ENCODE data around the gene ZDHHC1. TPM values are rescaled to one million over a fixed set of nuclear protein-coding genes. Genes with fewer than 3 reads are reported as not detected.
"Not testable (repeated sequence)": the region's sequence is repeated elsewhere in the genome, so short reads cannot be mapped to it uniquely, and the experiment has no call there.

The ZDHHC1 gene
- total RNA-seq, 3 donors from 2014 or later, result 9.2 to 12.3 (median 10.0) TPM

DNA sequence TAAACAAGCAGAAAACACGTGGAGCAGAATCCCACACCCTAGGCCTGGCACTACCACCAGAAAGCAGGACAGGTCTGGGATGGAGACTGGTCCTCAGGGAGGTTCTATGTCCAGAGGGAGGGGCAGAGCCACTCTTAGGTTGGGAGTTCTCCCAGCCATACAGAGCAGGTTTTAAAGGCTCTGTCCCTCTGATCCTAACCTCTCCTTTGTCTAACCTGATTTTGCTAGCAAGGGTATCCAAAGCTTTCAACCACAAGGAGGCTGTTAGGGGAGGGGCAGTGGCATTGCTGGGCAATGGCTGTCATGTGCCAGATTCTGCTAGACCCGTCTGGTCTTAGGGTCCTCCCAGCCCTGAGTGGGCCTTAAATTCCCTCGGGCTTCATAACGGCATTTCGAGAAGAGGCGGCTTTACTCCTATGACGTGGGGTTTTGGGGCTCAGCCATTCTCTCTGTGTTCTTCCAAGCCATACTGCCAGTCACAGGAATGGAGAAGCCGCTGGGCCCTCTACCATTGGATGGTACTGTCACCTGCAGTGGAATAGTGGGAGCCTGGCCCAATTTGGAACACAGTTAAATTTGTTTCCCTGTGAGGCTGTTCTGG, 28.7 kb downstream of the ZDHHC1 start:
- Histone ChIP-seq H3K36me3 (ENCODE audit: low read depth) (no peaks in the 10 kb centered on the region), H3K4me1 (ENCODE audit: low read depth) (peaks cover under 1% of the 10 kb centered on the region), H3K4me3 (no peak overlapping the region), H3K9me3 (no peaks in the 10 kb centered on the region)
- ATAC-seq (no peak), DNase-seq (no peak)
- intact Hi-C loops (cut with DNase I, micrococcal nuclease), result no loop called here
- TF ChIP-seq, protein P1, sequence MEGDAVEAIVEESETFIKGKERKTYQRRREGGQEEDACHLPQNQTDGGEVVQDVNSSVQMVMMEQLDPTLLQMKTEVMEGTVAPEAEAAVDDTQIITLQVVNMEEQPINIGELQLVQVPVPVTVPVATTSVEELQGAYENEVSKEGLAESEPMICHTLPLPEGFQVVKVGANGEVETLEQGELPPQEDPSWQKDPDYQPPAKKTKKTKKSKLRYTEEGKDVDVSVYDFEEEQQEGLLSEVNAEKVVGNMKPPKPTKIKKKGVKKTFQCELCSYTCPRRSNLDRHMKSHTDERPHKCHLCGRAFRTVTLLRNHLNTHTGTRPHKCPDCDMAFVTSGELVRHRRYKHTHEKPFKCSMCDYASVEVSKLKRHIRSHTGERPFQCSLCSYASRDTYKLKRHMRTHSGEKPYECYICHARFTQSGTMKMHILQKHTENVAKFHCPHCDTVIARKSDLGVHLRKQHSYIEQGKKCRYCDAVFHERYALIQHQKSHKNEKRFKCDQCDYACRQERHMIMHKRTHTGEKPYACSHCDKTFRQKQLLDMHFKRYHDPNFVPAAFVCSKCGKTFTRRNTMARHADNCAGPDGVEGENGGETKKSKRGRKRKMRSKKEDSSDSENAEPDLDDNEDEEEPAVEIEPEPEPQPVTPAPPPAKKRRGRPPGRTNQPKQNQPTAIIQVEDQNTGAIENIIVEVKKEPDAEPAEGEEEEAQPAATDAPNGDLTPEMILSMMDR (IDR thresholded peaks at IDR 0.05), result no peak

DNA sequence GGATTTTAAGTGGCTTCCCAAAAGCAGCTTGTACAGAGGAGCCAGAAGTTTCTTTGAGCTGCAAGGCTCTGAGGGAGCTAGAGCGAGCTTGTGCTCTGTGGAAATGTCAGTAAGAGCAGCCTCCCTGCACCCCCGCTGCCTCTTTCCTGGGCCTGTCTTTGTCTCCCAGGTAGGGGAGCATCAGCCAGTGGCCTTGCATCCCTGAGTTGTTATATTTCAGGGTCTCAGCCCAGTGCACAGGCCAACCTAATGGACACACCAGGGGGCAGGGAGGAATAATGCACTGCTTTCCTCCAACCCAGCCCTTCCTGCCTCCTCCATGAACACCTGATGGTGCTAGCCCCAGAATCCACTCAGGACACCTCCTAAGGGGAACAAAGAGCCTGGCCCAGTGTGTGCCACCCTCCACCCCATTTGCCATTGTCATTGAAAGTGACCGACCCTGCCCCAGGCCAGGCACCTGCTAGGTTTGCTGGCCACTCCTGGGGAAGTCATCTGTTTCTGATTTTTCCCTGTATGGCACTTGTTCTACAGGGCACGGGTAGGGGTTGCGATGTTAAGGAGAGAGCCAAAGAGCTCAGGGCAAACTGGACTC, 29.3 kb downstream of the ZDHHC1 start:
- H3K4me3 ChIP-seq, result no peak overlapping the region
- no peak for ATAC-seq
- intact Hi-C loops (cut with DNase I, micrococcal nuclease), result no loop called here
- no peaks in the 10 kb centered on the region for H3K4me1 ChIP-seq (ENCODE audit: low read depth)
- no peaks in the 10 kb centered on the region for H3K9me3 ChIP-seq
- TF ChIP-seq, protein P1 (IDR thresholded peaks at IDR 0.05), result no peak
- no peaks in the 10 kb centered on the region for H3K36me3 ChIP-seq (ENCODE audit: low read depth)
- DNase-seq, result no peak

DNA sequence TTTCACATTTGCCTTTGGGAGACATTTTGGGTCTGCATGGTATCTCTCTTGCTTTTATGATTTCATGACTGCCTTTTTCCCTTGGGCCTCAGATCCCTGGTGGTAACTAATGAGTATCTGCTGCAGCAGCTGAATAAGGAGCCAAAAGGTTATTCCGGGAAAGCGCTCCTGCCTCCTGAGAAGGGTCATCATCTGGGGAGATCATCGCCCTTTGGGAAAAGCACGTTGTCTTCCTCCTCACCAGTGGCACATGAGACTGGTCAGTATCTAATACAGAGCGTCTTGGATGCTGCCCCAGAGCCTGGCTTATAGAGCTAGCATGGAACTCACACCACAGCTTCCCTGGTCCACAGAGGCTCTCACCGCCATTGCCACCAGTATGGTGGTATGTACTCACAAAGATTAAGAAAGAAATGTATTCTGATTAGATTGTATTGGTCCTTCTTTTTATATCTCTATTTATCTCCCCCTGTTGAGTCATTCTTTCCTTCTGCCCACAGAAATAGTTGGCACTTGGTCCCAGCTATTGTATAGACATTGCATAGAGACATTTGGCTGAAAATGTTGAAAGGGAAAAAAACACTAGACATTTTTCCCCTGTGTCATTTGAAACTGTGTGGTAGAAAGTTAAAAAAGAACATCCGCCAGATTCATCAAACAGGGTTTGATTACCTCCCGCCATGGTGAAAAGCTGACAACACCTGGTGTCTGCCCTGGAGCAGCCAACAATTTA, 31.3 kb downstream of the ZDHHC1 start:
- DNase-seq, result no peak
- H3K4me1 ChIP-seq (ENCODE audit: low read depth), result no peaks in the 10 kb centered on the region
- no peak for ATAC-seq
- H3K9me3 ChIP-seq, result no peaks in the 10 kb centered on the region
- TF ChIP-seq, protein P1 (IDR thresholded peaks at IDR 0.05), result no peak
- H3K4me3 ChIP-seq, result no peak overlapping the region
- H3K36me3 ChIP-seq (ENCODE audit: low read depth), result no peaks in the 10 kb centered on the region
- intact Hi-C loops (cut with DNase I, micrococcal nuclease), result no loop called here

DNA sequence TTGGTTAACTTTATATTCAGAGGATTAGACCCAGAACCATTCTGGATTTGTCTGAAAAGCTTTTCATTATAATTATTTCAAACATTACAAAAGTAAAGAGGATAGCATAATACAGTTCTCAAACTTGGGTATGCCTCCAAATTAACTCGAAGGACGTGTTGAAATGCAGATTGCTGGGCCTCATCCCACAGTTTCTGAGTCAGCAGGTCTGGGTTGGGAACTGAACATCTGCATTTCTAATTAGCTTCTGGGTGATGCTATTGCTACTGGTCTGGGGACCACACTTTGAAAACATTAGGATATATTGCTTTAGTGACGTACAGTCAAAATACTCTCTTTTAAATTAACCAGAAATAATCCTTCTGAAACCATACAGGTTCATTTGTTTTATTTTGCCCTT, 33.0 kb downstream of the ZDHHC1 start:
- DNase-seq, result no peak
- intact Hi-C loops (cut with DNase I, micrococcal nuclease), result no loop called here
- H3K9me3 ChIP-seq, result no peaks in the 10 kb centered on the region
- H3K36me3 ChIP-seq (ENCODE audit: low read depth), result no peaks in the 10 kb centered on the region
- ATAC-seq, result no peak
- TF ChIP-seq, protein P1 (IDR thresholded peaks at IDR 0.05), result no peak
- H3K4me1 ChIP-seq (ENCODE audit: low read depth), result no peaks in the 10 kb centered on the region
- H3K4me3 ChIP-seq, result no peak overlapping the region

DNA sequence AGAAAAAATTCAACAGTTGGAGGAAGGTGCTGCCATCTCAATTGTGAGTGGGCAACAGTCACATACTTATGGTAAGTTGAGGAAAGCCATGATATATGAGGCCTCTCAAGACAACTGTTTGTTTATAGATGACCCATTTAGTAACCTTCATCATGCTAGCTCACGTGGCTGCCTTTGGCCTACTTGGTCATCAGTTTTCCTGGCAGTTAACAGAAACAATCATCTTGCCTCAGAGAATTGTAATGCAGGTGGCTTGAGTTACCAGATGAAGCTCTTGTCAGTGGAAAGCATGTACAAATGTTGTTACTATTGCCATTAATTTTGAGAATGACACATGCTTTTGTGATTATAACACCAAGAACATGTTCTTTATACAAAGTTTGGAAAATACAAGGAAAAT, 37.6 kb downstream of the ZDHHC1 start:
- DNase-seq (no peak), ATAC-seq (no peak)
- Histone ChIP-seq H3K36me3 (ENCODE audit: low read depth) (no peaks in the 10 kb centered on the region), H3K4me1 (ENCODE audit: low read depth) (no peaks in the 10 kb centered on the region), H3K9me3 (no peaks in the 10 kb centered on the region), H3K4me3 (no peak overlapping the region)
- intact Hi-C loops (cut with DNase I, micrococcal nuclease), result no loop called here
- TF ChIP-seq, protein P1 (IDR thresholded peaks at IDR 0.05), result no peak

DNA sequence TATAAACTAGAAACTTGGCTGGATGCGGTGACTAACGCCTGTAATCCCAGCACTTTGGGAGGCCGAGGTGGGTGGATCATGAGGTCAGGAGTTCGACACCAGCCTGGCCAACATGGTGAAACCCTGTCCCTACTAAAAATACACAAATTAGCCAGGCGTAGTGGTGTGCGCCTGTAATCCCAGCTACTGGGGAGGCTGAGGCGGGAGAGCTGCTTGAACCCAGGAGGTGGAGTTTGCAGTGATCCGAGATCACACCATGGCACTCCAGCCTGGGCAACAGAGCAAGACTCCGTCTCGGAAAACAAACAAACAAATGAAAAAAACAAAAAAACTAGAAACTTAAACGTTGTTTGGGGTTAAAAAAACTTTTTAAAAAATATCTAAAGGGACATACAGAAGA, 40.3 kb downstream of the ZDHHC1 start:
- H3K9me3 ChIP-seq; DNase-seq; H3K36me3 ChIP-seq (ENCODE audit: low read depth); ATAC-seq; H3K4me1 ChIP-seq (ENCODE audit: low read depth); H3K4me3 ChIP-seq; intact Hi-C loops (cut with DNase I, micrococcal nuclease): not testable (repeated sequence)

All from mucosa of descending colon (tissue), 3 donors.